ENCODE data around the gene ENO2.
"Not testable (repeated sequence)": the region's sequence is repeated elsewhere in the genome, so short reads cannot be mapped to it uniquely, and the experiment has no call there.

- not testable (repeated sequence) for TF ChIP-seq CTCF, POLR2A (IDR thresholded peaks at IDR 0.05)
Observed at GRCh38 chr12:6870304-6870703, 44.1 kb upstream of the ENO2 start.

Data from esophagus squamous epithelium (tissue), 4 donors.